H9 (cell line): ENCODE results near the gene SURF1. TPM values are rescaled to one million over a fixed set of nuclear protein-coding genes. Genes with fewer than 3 reads are reported as not detected.

ENCODE experiments used
- DNase-seq: peaks from one replicate; pipeline ENCODE4 v3.0.0-alpha.2; 2017
- H2AFZ ChIP-seq: one replicate; pipeline ENCODE4 v1.6.1; 2013; ENCODE audit warnings: mild to moderate bottlenecking, low read length, control low read depth, moderate library complexity
- H2AK5ac ChIP-seq: 2 replicates; pipeline ENCODE4 v1.6.1; 2013; ENCODE audit warnings: low read length, control low read depth, mixed read lengths; ENCODE audit not compliant: insufficient read length
- H2BK120ac ChIP-seq: one replicate; pipeline ENCODE4 v1.6.1; 2013; ENCODE audit warnings: low read depth, mild to moderate bottlenecking, low read length, control low read depth, inconsistent platforms; ENCODE audit not compliant: poor library complexity, severe bottlenecking
- H2BK12ac ChIP-seq: 2 replicates; pipeline ENCODE4 v1.6.1; 2013; ENCODE audit warnings: low read length, control low read depth, mixed read lengths, low read depth; ENCODE audit not compliant: insufficient read length
- H2BK15ac ChIP-seq: 2 replicates; pipeline ENCODE4 v1.6.1; 2013; ENCODE audit warnings: low read depth, low read length, control low read depth
- H2BK20ac ChIP-seq: one replicate; pipeline ENCODE4 v1.6.1; 2013; ENCODE audit warnings: low read depth, mild to moderate bottlenecking, low read length, control low read depth, inconsistent platforms; ENCODE audit not compliant: poor library complexity, severe bottlenecking
- H2BK5ac ChIP-seq: 2 replicates; pipeline ENCODE4 v1.6.1; 2013; ENCODE audit warnings: low read length, control low read depth, mixed read lengths; ENCODE audit not compliant: insufficient read length
- H3K14ac ChIP-seq: 2 replicates; pipeline ENCODE4 v1.6.1; 2013; ENCODE audit warnings: low read length, control low read depth; ENCODE audit not compliant: insufficient read depth
- H3K18ac ChIP-seq: 2 replicates; pipeline ENCODE4 v1.6.1; 2013; ENCODE audit warnings: low read depth, mild to moderate bottlenecking, mixed read lengths, low read length, control low read depth; ENCODE audit not compliant: insufficient read length
- H3K23ac ChIP-seq: 2 replicates; pipeline ENCODE4 v1.6.1; 2013; ENCODE audit warnings: low read length, control low read depth, mixed read lengths, low read depth; ENCODE audit not compliant: insufficient read length
- H3K23me2 ChIP-seq: 2 replicates; pipeline ENCODE4 v1.6.1; 2013; ENCODE audit warnings: low read depth, mild to moderate bottlenecking, mixed read lengths, low read length, control low read depth; ENCODE audit not compliant: insufficient read length, poor library complexity, severe bottlenecking
- H3K27ac ChIP-seq: 2 replicates; pipeline ENCODE4 v1.5.1; 2013; ENCODE audit warnings: low read length, control low read depth, mixed read lengths, low read depth; ENCODE audit not compliant: insufficient read length
- H3K27me3 ChIP-seq: 2 replicates; pipeline ENCODE4 v1.6.1; 2013; ENCODE audit warnings: low read length, control low read depth, inconsistent platforms; ENCODE audit not compliant: insufficient read depth
- H3K4ac ChIP-seq: 2 replicates; pipeline ENCODE4 v1.6.1; 2013; ENCODE audit warnings: low read depth, mild to moderate bottlenecking, control low read depth, inconsistent platforms, low read length, moderate library complexity
- H3K4me1 ChIP-seq: 2 replicates; pipeline ENCODE4 v1.6.1; 2013; ENCODE audit warnings: low read length, control low read depth, inconsistent platforms; ENCODE audit not compliant: insufficient read depth
- H3K4me2 ChIP-seq: 2 replicates; pipeline ENCODE4 v1.6.1; 2013; ENCODE audit warnings: low read length, control low read depth, mixed read lengths; ENCODE audit not compliant: insufficient read length, insufficient read depth
- H3K56ac ChIP-seq: 2 replicates; pipeline ENCODE4 v1.6.1; 2013; ENCODE audit warnings: low read depth, mild to moderate bottlenecking, mixed read lengths, low read length, control low read depth; ENCODE audit not compliant: insufficient read length
- H3K79me1 ChIP-seq: 2 replicates; pipeline ENCODE4 v1.6.1; 2013; ENCODE audit warnings: low read depth, mild to moderate bottlenecking, moderate library complexity, low read length, control low read depth, inconsistent platforms; ENCODE audit not compliant: insufficient read depth, poor library complexity, severe bottlenecking
- H3K79me2 ChIP-seq: 2 replicates; pipeline ENCODE4 v1.6.1; 2013; ENCODE audit warnings: low read length, control low read depth, inconsistent platforms; ENCODE audit not compliant: insufficient read depth
- H3K9ac ChIP-seq: 2 replicates; pipeline ENCODE4 v1.6.1; 2013; ENCODE audit warnings: low read length, control low read depth, mixed read lengths; ENCODE audit not compliant: insufficient read length; ENCODE audit errors: extremely low read depth
- H3K9me3 ChIP-seq: one replicate; pipeline ENCODE4 v1.6.1; 2013; ENCODE audit warnings: low read depth, low read length, inconsistent platforms; ENCODE audit not compliant: control insufficient read depth
- H3T11ph ChIP-seq: one replicate; pipeline ENCODE4 v1.6.1; 2013; ENCODE audit warnings: mild to moderate bottlenecking, low read length, control low read depth, inconsistent platforms
- H4K20me1 ChIP-seq: one replicate; pipeline ENCODE4 v1.6.1; 2013; ENCODE audit not compliant: control insufficient read depth, insufficient read length, insufficient read depth
- H4K5ac ChIP-seq: 2 replicates; pipeline ENCODE4 v1.6.1; 2013; ENCODE audit warnings: low read depth, mild to moderate bottlenecking, mixed read lengths, low read length, control low read depth; ENCODE audit not compliant: insufficient read length
- H4K8ac ChIP-seq: replicated peaks from 2 replicates; pipeline ENCODE4 v1.6.1; 2013; ENCODE audit warnings: low read length, control low read depth, mixed read lengths, low read depth; ENCODE audit not compliant: insufficient read length
- H4K91ac ChIP-seq: 2 replicates; pipeline ENCODE4 v1.6.1; 2013; ENCODE audit warnings: low read depth, mild to moderate bottlenecking, moderate library complexity, mixed read lengths, low read length, control low read depth; ENCODE audit not compliant: insufficient read length
- H3K27ac Mint-ChIP-seq, 3 experiments: 2 replicates in 2 of 3; 3 replicates in 1 of 3; pipeline ENCODE4 v1.8.0; 2020 to 2021; ENCODE audit warnings: mixed read lengths in 3 of 3, mild to moderate bottlenecking in 1 of 3, moderate library complexity in 1 of 3
- H3K27me3 Mint-ChIP-seq: 2 replicates; pipeline ENCODE4 v1.8.0; 2021; ENCODE audit warnings: low read depth, mild to moderate bottlenecking, moderate library complexity, mixed read lengths
- H3K36me3 Mint-ChIP-seq, 3 experiments: 2 replicates in 2 of 3; 3 replicates in 1 of 3; pipeline ENCODE4 v1.8.0; 2020 to 2021; ENCODE audit warnings: low read depth in 3 of 3, mixed read lengths in 3 of 3; ENCODE audit not compliant: insufficient read depth in 1 of 3
- H3K4me1 Mint-ChIP-seq, 2 experiments: 2 replicates each; pipeline ENCODE4 v1.8.0; 2020; ENCODE audit warnings: mixed read lengths in 2 of 2
- H3K4me3 Mint-ChIP-seq, 2 experiments: 2 replicates in 1 of 2; 3 replicates in 1 of 2; pipeline ENCODE4 v1.8.0; 2020 to 2021; ENCODE audit warnings: mild to moderate bottlenecking in 2 of 2, mixed read lengths in 2 of 2, moderate library complexity in 1 of 2
- H3K9me3 Mint-ChIP-seq, 2 experiments: 2 replicates in 1 of 2; 3 replicates in 1 of 2; pipeline ENCODE4 v1.8.0; 2020; ENCODE audit warnings: mild to moderate bottlenecking in 2 of 2, mixed read lengths in 2 of 2, moderate library complexity in 1 of 2
- CTCF ChIP-seq: fragments of 200-600 bp; sonication (generic); conservative IDR thresholded peaks from 3 replicates; pipeline ENCODE4 v1.8.0; 2021; ENCODE audit warnings: antibody characterized with exemption, mild to moderate bottlenecking
- WGBS: extraction: QIAGEN DNeasy Blood & Tissue Kit; methylation state at CpG from one replicate; pipeline ENCODE4 v1.1.7; 2013; ENCODE audit warnings: missing lambda C conversion rate, low lambda C conversion rate, mixed read lengths; ENCODE audit not compliant: insufficient read length; ENCODE audit errors: extremely low coverage; 5-methylcytosine and 5-hydroxymethylcytosine counted together
- total RNA-seq: library from RNA; stranded (reverse); gene quantifications from 2 replicates; pipeline ENCODE4 v1.2.1, GENCODE V29; 2021

The SURF1 gene
- total RNA-seq, 1 experiment from 2014 or later, result 43.3 TPM

DNA sequence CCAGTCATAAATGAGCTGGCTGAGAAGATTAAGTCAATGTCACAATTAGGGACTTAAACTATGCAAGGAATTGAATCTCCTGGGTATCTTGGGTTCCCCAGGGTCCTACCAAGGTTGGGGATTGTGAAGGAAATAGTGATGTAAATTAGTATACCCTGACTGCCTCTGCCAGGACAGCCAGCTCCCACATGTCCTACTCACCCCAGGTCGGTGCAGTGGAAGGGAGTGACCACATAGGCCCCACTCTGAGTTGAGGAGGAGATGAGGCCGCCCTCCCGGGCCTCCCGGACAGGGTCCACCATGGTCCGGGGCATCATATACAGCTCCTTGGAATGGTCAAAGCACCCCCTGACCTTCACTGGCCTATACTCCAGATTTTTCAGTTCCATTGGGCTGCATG lies 2.7 kb downstream of the SURF1 start:
- DNase-seq, result no peak
- WGBS, result no CpG with 5 or more reads among the region's 5 CpGs
- peak overlapping the region in 1 of 2 experiments; percentile 54; a peak in 1 of 5 replicates for H3K4me3 Mint-ChIP-seq

More for the DNA sequence above, 2.7 kb downstream of the SURF1 start:
- Histone ChIP-seq H3K14ac (no peak overlapping the region), H3K27me3 (no peaks in the 10 kb centered on the region), H3K18ac (no peak overlapping the region), H3K9ac (no peak overlapping the region), H2BK5ac (no peak overlapping the region), H3T11ph (no peak overlapping the region), H2AK5ac (no peak overlapping the region), H3K79me1 (peaks cover 3% of the 10 kb centered on the region), H2BK12ac (no peak overlapping the region), H2BK120ac (no peak overlapping the region), H2AFZ (no peak overlapping the region), H3K23ac (no peak overlapping the region), H4K91ac (no peak overlapping the region), H3K27ac (no peak overlapping the region), H4K20me1 (no peaks in the 10 kb centered on the region), H2BK15ac (no peak overlapping the region), H4K8ac (no peak overlapping the region), H4K5ac (no peak overlapping the region), H3K56ac (no peak overlapping the region), H3K4ac (no peak overlapping the region), H3K23me2 (peaks cover 15% of the 10 kb centered on the region), H3K4me2 (no peak overlapping the region), H2BK20ac (no peak overlapping the region), H3K79me2 (peaks cover 5% of the 10 kb centered on the region; the same call in 1 of the 2 replicates), H3K4me1 (no peaks in the 10 kb centered on the region; the same call in 1 of the 2 replicates), H3K9me3 (no peaks in the 10 kb centered on the region)
- Mint-ChIP-seq H3K4me1 (peaks cover 23 to 34% of the 10 kb centered on the region in 2 experiments), H3K27ac (peak overlapping the region in 2 of 3 experiments; percentile 64 to 80; a peak in 2 of 7 replicates), H3K9me3 (peaks cover 0 to 3% of the 10 kb centered on the region in 2 experiments; a peak in 1 of 5 replicates), H3K27me3 (no peaks in the 10 kb centered on the region), H3K36me3 (peaks cover 38 to 61% (median 55%) of the 10 kb centered on the region in 3 experiments)
- TF ChIP-seq CTCF, result no peak
